ENCODE data around the gene SIRT3. TPM values are rescaled to one million over a fixed set of nuclear protein-coding genes. Genes with fewer than 3 reads are reported as not detected.
"Not testable (repeated sequence)": the region's sequence is repeated elsewhere in the genome, so short reads cannot be mapped to it uniquely, and the experiment has no call there.

The SIRT3 gene
- total RNA-seq, 1 experiment from 2014 or later = 13.9 TPM

DNA sequence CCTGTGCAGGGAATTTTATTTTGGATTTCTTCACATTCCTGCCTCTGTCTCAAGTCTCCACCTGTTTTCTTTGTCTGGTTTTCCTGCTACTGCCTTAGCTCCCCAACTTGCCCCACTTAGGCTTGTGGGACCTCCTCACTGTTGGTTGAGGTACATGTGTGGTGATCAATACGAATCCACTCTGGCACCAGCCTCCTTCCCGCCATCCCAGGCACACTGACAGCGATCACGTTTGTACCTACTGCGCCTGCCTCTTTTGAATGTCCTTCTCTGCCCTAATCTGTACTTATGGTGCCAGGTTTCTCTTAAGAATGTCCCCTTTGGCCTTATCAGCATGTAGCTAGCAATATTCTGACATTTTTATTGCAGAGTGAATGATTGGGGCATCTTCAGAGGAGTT, 45.6 kb downstream of the SIRT3 start:
- H3K23ac ChIP-seq (ENCODE audit: insufficient read length, low read depth, low read length); H4K5ac ChIP-seq (ENCODE audit: insufficient read length, low read depth, low read length); H3K27ac Mint-ChIP-seq; H2BK15ac ChIP-seq (ENCODE audit: low read depth, low read length); H3K56ac ChIP-seq (ENCODE audit: insufficient read length, low read depth, low read length); H4K8ac ChIP-seq (replicated peaks; ENCODE audit: insufficient read length, low read depth, low read length); H3K27ac ChIP-seq (ENCODE audit: insufficient read length, low read depth, low read length); H3K9me3 ChIP-seq (ENCODE audit: control insufficient read depth, low read depth, low read length); H3K4me1 ChIP-seq (ENCODE audit: insufficient read depth, low read length); H2BK5ac ChIP-seq (ENCODE audit: insufficient read length, low read length); H3K23me2 ChIP-seq (ENCODE audit: insufficient read length, low read depth, low read length, poor library complexity, severe bottlenecking); H3K27me3 ChIP-seq (ENCODE audit: insufficient read depth, low read length); H3K9ac ChIP-seq (ENCODE audit: extremely low read depth, insufficient read length, low read length); DNase-seq; H3K4me1 Mint-ChIP-seq; H3K4me2 ChIP-seq (ENCODE audit: insufficient read depth, insufficient read length, low read length); H4K20me1 ChIP-seq (ENCODE audit: control insufficient read depth, insufficient read depth, insufficient read length); H2BK20ac ChIP-seq (ENCODE audit: low read depth, low read length, poor library complexity, severe bottlenecking); H3K36me3 Mint-ChIP-seq (ENCODE audit: insufficient read depth in 1 of 3, low read depth in 3 of 3); H3K79me1 ChIP-seq (ENCODE audit: insufficient read depth, low read depth, low read length, poor library complexity, severe bottlenecking); H3K18ac ChIP-seq (ENCODE audit: insufficient read length, low read depth, low read length); H3K4ac ChIP-seq (ENCODE audit: low read depth, low read length); H3K14ac ChIP-seq (ENCODE audit: insufficient read depth, low read length); H3K4me3 Mint-ChIP-seq; H2BK120ac ChIP-seq (ENCODE audit: low read depth, low read length, poor library complexity, severe bottlenecking); H3K79me2 ChIP-seq (ENCODE audit: insufficient read depth, low read length); H2BK12ac ChIP-seq (ENCODE audit: insufficient read length, low read depth, low read length); H2AFZ ChIP-seq (ENCODE audit: low read length); H2AK5ac ChIP-seq (ENCODE audit: insufficient read length, low read length); H3T11ph ChIP-seq (ENCODE audit: low read length); H4K91ac ChIP-seq (ENCODE audit: insufficient read length, low read depth, low read length); H3K27me3 Mint-ChIP-seq (ENCODE audit: low read depth): not testable (repeated sequence)
- H3K9me3 Mint-ChIP-seq = peaks cover 11 to 21% of the 10 kb centered on the region in 2 experiments
- WGBS (ENCODE audit: extremely low coverage, insufficient read length, low lambda C conversion rate) = no CpG with 5 or more reads among the region's 5 CpGs

All from H9 (cell line).